HepG2 (cell line): ENCODE results near the gene TPGS1. TPM values are rescaled to one million over a fixed set of nuclear protein-coding genes. Genes with fewer than 3 reads are reported as not detected.

Experiments
- BRCA1 ChIP-seq: sonication (generic); formaldehyde crosslinking; IDR thresholded peaks from 2 replicates; pipeline ENCODE4 v1.4.0; 2020; ENCODE audit warnings: missing genetic modification reagents
- CHCHD3 ChIP-seq: sonication (generic); formaldehyde crosslinking; IDR thresholded peaks from 2 replicates; pipeline ENCODE4 v1.8.0; 2022; ENCODE audit warnings: mild to moderate bottlenecking, missing genetic modification reagents, moderate library complexity
- FOXK2 ChIP-seq: fragments of 450-650 bp; IDR thresholded peaks from 2 replicates; pipeline ENCODE4 v1.6.1; 2016
- HCFC1 ChIP-seq: fragments of 150-350 bp; IDR thresholded peaks from 2 replicates; pipeline ENCODE4 v1.6.1; 2014; ENCODE audit warnings: low read depth, low read length
- HOXA9 ChIP-seq: sonication (generic); formaldehyde crosslinking; IDR thresholded peaks from 2 replicates; pipeline ENCODE4 v1.8.1; 2022; ENCODE audit warnings: missing genetic modification reagents, mild to moderate bottlenecking, moderate library complexity, borderline replicate concordance
- MAZ ChIP-seq, 2 experiments: sonication (generic) in 1 of 2; formaldehyde crosslinking in 1 of 2; IDR thresholded peaks; 2 replicates each; pipeline versions ENCODE4 v1.5.0 to v1.6.1; 2012 to 2020; ENCODE audit warnings: low read depth in 2 of 2, mild to moderate bottlenecking in 2 of 2, borderline replicate concordance in 1 of 2, improper control_type of control experiment in 1 of 2, low read length in 1 of 2, missing genetic modification reagents in 1 of 2, moderate library complexity in 1 of 2
- NR1H2 ChIP-seq: sonication (generic); formaldehyde crosslinking; IDR thresholded peaks from 2 replicates; pipeline ENCODE4 v1.8.1; 2022; ENCODE audit warnings: low read depth, missing genetic modification reagents, borderline replicate concordance
- SKI ChIP-seq: fragments of 450-650 bp; IDR thresholded peaks from one replicate; pipeline ENCODE4 v1.6.1; 2018; ENCODE audit warnings: mild to moderate bottlenecking; ENCODE audit not compliant: partially characterized antibody
- TRIM22 ChIP-seq: fragments of 450-650 bp; IDR thresholded peaks from 2 replicates; pipeline ENCODE4 v1.6.1; 2017
- WIZ ChIP-seq: sonication (generic); formaldehyde crosslinking; IDR thresholded peaks from 2 replicates; pipeline ENCODE4 v1.5.1; 2020; ENCODE audit warnings: mild to moderate bottlenecking, missing genetic modification reagents
- YY1 ChIP-seq: IDR thresholded peaks from 2 replicates; pipeline ENCODE4 v1.6.1; 2011; ENCODE audit warnings: low read length, low read depth, moderate library complexity, mild to moderate bottlenecking; ENCODE audit not compliant: insufficient read depth, insufficient replicate concordance
- ZNF143 ChIP-seq: sonication (generic); formaldehyde crosslinking; IDR thresholded peaks from 2 replicates; pipeline ENCODE4 v1.4.0; 2020; ENCODE audit warnings: missing genetic modification reagents
- ZNF225 ChIP-seq: sonication (generic); formaldehyde crosslinking; IDR thresholded peaks from 2 replicates; pipeline ENCODE4 v1.4.0; 2020; ENCODE audit warnings: mild to moderate bottlenecking, missing genetic modification reagents
- ZNF430 ChIP-seq: sonication (generic); formaldehyde crosslinking; IDR thresholded peaks from 2 replicates; pipeline ENCODE4 v1.9.0; 2021; ENCODE audit warnings: mild to moderate bottlenecking, missing genetic modification reagents
- ZNF431 ChIP-seq: sonication (generic); formaldehyde crosslinking; IDR thresholded peaks from 2 replicates; pipeline ENCODE4 v1.9.0; 2022; ENCODE audit warnings: missing genetic modification reagents, low read depth, mild to moderate bottlenecking, borderline replicate concordance
- ZNF703 ChIP-seq: sonication (generic); formaldehyde crosslinking; IDR thresholded peaks from 2 replicates; pipeline ENCODE4 v1.5.1; 2020; ENCODE audit warnings: missing genetic modification reagents, mild to moderate bottlenecking, moderate library complexity, borderline replicate concordance
- polyA plus RNA-seq, 8 experiments: library from polyadenylated mRNA; depleted of rRNA in 3 of 8; stranded (reverse) in 7 of 8; unstranded in 1 of 8; fragments of >200 nt; fragmentation: Illumina TruSeq in 4 of 8; extraction: Trizol in 4 of 8; gene quantifications; 2 replicates each; pipeline versions ENCODE4 v1.2.1 to v1.2.3, GENCODE V29; 2011 to 2016; ENCODE audit warnings: low read depth in 4 of 8, missing spikeins in 1 of 8, mixed read lengths in 1 of 8; ENCODE audit not compliant: insufficient read depth in 1 of 8
- total RNA-seq, 5 experiments: library from RNA; depleted of rRNA; stranded (reverse); fragments of >200 nt; fragmentation: Illumina TruSeq; extraction: Trizol; gene quantifications; 2 replicates each; pipeline ENCODE4 v1.2.3, GENCODE V29; 2016; ENCODE audit warnings: low read depth in 1 of 5
- TF ChIP-seq, protein P1 (sequence below): sonication (generic); formaldehyde crosslinking; IDR thresholded peaks from 2 replicates; pipeline ENCODE4 v1.4.0; 2020; ENCODE audit warnings: mild to moderate bottlenecking, missing genetic modification reagents, borderline replicate concordance
- TF ChIP-seq, protein P2 (sequence below): sonication (generic); formaldehyde crosslinking; IDR thresholded peaks from 2 replicates; pipeline ENCODE4 v1.8.0; 2022; ENCODE audit warnings: mild to moderate bottlenecking, missing genetic modification reagents

The TPGS1 gene
- total and polyA plus RNA-seq, 2 of the 13 experiments (the other 11 are each of a cell fraction or from before 2014, with no cell fraction given): 1.1 to 6.2 TPM

GRCh38 chr19:506404-507285, 652 bp upstream of the TPGS1 start (continued):
- TF ChIP-seq, protein P1, sequence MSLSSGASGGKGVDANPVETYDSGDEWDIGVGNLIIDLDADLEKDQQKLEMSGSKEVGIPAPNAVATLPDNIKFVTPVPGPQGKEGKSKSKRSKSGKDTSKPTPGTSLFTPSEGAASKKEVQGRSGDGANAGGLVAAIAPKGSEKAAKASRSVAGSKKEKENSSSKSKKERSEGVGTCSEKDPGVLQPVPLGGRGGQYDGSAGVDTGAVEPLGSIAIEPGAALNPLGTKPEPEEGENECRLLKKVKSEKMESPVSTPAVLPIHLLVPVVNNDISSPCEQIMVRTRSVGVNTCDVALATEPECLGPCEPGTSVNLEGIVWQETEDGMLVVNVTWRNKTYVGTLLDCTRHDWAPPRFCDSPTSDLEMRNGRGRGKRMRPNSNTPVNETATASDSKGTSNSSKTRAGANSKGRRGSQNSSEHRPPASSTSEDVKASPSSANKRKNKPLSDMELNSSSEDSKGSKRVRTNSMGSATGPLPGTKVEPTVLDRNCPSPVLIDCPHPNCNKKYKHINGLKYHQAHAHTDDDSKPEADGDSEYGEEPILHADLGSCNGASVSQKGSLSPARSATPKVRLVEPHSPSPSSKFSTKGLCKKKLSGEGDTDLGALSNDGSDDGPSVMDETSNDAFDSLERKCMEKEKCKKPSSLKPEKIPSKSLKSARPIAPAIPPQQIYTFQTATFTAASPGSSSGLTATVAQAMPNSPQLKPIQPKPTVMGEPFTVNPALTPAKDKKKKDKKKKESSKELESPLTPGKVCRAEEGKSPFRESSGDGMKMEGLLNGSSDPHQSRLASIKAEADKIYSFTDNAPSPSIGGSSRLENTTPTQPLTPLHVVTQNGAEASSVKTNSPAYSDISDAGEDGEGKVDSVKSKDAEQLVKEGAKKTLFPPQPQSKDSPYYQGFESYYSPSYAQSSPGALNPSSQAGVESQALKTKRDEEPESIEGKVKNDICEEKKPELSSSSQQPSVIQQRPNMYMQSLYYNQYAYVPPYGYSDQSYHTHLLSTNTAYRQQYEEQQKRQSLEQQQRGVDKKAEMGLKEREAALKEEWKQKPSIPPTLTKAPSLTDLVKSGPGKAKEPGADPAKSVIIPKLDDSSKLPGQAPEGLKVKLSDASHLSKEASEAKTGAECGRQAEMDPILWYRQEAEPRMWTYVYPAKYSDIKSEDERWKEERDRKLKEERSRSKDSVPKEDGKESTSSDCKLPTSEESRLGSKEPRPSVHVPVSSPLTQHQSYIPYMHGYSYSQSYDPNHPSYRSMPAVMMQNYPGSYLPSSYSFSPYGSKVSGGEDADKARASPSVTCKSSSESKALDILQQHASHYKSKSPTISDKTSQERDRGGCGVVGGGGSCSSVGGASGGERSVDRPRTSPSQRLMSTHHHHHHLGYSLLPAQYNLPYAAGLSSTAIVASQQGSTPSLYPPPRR: no peak
- TF ChIP-seq, protein P2, sequence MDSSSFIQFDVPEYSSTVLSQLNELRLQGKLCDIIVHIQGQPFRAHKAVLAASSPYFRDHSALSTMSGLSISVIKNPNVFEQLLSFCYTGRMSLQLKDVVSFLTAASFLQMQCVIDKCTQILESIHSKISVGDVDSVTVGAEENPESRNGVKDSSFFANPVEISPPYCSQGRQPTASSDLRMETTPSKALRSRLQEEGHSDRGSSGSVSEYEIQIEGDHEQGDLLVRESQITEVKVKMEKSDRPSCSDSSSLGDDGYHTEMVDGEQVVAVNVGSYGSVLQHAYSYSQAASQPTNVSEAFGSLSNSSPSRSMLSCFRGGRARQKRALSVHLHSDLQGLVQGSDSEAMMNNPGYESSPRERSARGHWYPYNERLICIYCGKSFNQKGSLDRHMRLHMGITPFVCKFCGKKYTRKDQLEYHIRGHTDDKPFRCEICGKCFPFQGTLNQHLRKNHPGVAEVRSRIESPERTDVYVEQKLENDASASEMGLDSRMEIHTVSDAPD (CRISPR knock-in tag): no peak
- TF ChIP-seq WIZ (CRISPR knock-in tag): no peak
- no peak for TF ChIP-seq CHCHD3
- no peak for TF ChIP-seq ZNF703 (CRISPR knock-in tag)
- no peak for TF ChIP-seq SKI
- no peak for TF ChIP-seq HOXA9 (CRISPR knock-in tag)
- TF ChIP-seq MAZ (IDR thresholded peaks at IDR 0.05; ENCODE audit: borderline replicate concordance, low read depth, low read length): no peak; the same call in 1 of the 2 replicates
- peak; percentile 89 for TF ChIP-seq MAZ (CRISPR knock-in tag; IDR thresholded peaks at IDR 0.05; ENCODE audit: low read depth)
- no peak for TF ChIP-seq NR1H2 (CRISPR knock-in tag)
- TF ChIP-seq TRIM22: no peak
- TF ChIP-seq ZNF143: no peak
- TF ChIP-seq HCFC1: no peak; the same call in 1 of the 2 replicates
- TF ChIP-seq ZNF430 (CRISPR knock-in tag): peak; percentile 73; the same call in 1 of the 2 replicates
- peak; percentile 52; the same call in 1 of the 2 replicates for TF ChIP-seq BRCA1 (CRISPR knock-in tag)
- no peak for TF ChIP-seq ZNF431 (CRISPR knock-in tag)
- TF ChIP-seq ZNF225 (CRISPR knock-in tag): 0 out of 2 replicates have a peak, but pooled peaks have one; percentile 50
- TF ChIP-seq YY1: no peak
- no peak for TF ChIP-seq FOXK2
